Measurements from ENCODE around the gene ITGB3. TPM values are rescaled to one million over a fixed set of nuclear protein-coding genes. Genes with fewer than 3 reads are reported as not detected.

Gene ITGB3
- total RNA-seq, 1 experiment from 2014 or later, result not detected

DNA sequence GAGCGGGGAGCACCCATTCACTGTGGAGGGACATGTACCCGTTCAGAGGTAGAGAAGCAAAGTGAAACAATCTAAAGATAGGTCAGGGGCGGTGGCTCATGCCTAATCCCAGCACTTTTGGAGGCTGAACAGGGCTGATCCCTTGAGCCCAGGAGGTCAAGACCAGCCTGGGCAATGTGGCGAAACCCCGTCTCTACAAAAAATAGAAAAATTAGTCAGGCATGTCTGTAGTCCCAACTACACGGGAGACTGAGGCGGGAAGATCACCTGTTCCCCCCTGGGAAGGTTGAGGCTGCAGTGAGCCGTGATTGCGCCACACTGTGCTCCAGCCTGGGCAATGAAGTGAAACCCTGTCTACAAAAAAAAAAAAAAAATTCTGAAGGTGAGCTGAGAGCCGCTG, 22.8 kb upstream of the ITGB3 start:
- peaks cover 7 to 17% of the 10 kb centered on the region in 2 experiments for H3K4me1 ChIP-seq (ENCODE audit: control insufficient read depth in 1 of 2, insufficient read depth in 2 of 2, low read length in 2 of 2)
- no peaks in the 10 kb centered on the region for H3K9me2 ChIP-seq (ENCODE audit: insufficient read depth)
- no peaks in the 10 kb centered on the region for H3K27me3 ChIP-seq (ENCODE audit: insufficient read depth, low read length)
- POLR2A ChIA-PET, result no interaction called here
- RAD21 ChIA-PET (ENCODE audit: low non-redundant PET in 1 of 2, low total read pairs in 2 of 2, uncharacterized antibody in 2 of 2, unreplicated experiment in 2 of 2), result interaction anchor here in 1 of 2 experiments (0.9 kb wide), 1 partner anchor 85 kb away, joined by 3 read pairs; no protein-coding TSS in a partner anchor
- intact Hi-C loops (cut with micrococcal nuclease), result loop anchor here (1.0 kb wide), 1 partner anchor 384 kb away; no protein-coding TSS in a partner anchor
- BruUV-seq (replicated peaks), result no TSS peak
- no peak overlapping the region for H3K27ac ChIP-seq (ENCODE audit: low read depth, low read length)
- no peak overlapping the region for H3K4me2 ChIP-seq (ENCODE audit: low read length)
- H3K79me2 ChIP-seq (ENCODE audit: insufficient read depth, low read length), result no peaks in the 10 kb centered on the region
- H4K20me1 ChIP-seq (ENCODE audit: insufficient read depth), result no peaks in the 10 kb centered on the region
- ATAC-seq (no peak), DNase-seq (ENCODE audit: low read depth, low spot score) (no peak)
- CTCF ChIA-PET, result interaction anchor here (2.2 kb wide), 1 partner anchor 85 kb away, joined by 19 read pairs; no protein-coding TSS in a partner anchor
- peaks cover 0 to 5% of the 10 kb centered on the region in 2 experiments; a peak in 1 of 4 replicates for H3K9me3 ChIP-seq (ENCODE audit: control insufficient read depth in 1 of 2, insufficient read depth in 1 of 2, low read depth in 1 of 2, low read length in 2 of 2)
- TF ChIP-seq, protein P1, sequence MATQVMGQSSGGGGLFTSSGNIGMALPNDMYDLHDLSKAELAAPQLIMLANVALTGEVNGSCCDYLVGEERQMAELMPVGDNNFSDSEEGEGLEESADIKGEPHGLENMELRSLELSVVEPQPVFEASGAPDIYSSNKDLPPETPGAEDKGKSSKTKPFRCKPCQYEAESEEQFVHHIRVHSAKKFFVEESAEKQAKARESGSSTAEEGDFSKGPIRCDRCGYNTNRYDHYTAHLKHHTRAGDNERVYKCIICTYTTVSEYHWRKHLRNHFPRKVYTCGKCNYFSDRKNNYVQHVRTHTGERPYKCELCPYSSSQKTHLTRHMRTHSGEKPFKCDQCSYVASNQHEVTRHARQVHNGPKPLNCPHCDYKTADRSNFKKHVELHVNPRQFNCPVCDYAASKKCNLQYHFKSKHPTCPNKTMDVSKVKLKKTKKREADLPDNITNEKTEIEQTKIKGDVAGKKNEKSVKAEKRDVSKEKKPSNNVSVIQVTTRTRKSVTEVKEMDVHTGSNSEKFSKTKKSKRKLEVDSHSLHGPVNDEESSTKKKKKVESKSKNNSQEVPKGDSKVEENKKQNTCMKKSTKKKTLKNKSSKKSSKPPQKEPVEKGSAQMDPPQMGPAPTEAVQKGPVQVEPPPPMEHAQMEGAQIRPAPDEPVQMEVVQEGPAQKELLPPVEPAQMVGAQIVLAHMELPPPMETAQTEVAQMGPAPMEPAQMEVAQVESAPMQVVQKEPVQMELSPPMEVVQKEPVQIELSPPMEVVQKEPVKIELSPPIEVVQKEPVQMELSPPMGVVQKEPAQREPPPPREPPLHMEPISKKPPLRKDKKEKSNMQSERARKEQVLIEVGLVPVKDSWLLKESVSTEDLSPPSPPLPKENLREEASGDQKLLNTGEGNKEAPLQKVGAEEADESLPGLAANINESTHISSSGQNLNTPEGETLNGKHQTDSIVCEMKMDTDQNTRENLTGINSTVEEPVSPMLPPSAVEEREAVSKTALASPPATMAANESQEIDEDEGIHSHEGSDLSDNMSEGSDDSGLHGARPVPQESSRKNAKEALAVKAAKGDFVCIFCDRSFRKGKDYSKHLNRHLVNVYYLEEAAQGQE (IDR thresholded peaks at IDR 0.05; ENCODE audit: low read depth), result no peak
- TF ChIP-seq EZH2 (IDR thresholded peaks at IDR 0.05) (no peak), RAD21 (IDR thresholded peaks at IDR 0.05; ENCODE audit: low read depth) (no peak), EGR1 (IDR thresholded peaks at IDR 0.05; ENCODE audit: low read depth) (no peak), TCF7L2 (IDR thresholded peaks at IDR 0.05; ENCODE audit: borderline replicate concordance, extremely low read depth, insufficient read depth, insufficient read length) (no peak), ZFX (IDR thresholded peaks at IDR 0.05) (no peak), FOSL1 (IDR thresholded peaks at IDR 0.05; ENCODE audit: low read depth) (no peak), POLR2AphosphoS5 (IDR thresholded peaks at IDR 0.05; ENCODE audit: low read depth, low read length) (no peak), SRF (IDR thresholded peaks at IDR 0.05; ENCODE audit: low read depth) (no peak), YY1 (IDR thresholded peaks at IDR 0.05; ENCODE audit: extremely low read depth, insufficient replicate concordance, low read depth, low read length) (no peak), POLR2A (IDR thresholded peaks at IDR 0.05; ENCODE audit: borderline replicate concordance, extremely low read depth, insufficient read depth, insufficient read length) (no peak), CEBPB (IDR thresholded peaks at IDR 0.05; ENCODE audit: low read depth) (no peak), CBX3 (IDR thresholded peaks at IDR 0.05; ENCODE audit: low read depth) (no peak), SIN3A (IDR thresholded peaks at IDR 0.05; ENCODE audit: low read depth) (no peak), ELF1 (IDR thresholded peaks at IDR 0.05; ENCODE audit: borderline replicate concordance, low read depth) (no peak)
- TF ChIP-seq, protein P2, sequence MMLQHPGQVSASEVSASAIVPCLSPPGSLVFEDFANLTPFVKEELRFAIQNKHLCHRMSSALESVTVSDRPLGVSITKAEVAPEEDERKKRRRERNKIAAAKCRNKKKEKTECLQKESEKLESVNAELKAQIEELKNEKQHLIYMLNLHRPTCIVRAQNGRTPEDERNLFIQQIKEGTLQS (IDR thresholded peaks at IDR 0.05), result no peak
- TF ChIP-seq, protein P3, sequence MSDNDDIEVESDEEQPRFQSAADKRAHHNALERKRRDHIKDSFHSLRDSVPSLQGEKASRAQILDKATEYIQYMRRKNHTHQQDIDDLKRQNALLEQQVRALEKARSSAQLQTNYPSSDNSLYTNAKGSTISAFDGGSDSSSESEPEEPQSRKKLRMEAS (IDR thresholded peaks at IDR 0.05), result no peak
- TF ChIP-seq, protein P4, sequence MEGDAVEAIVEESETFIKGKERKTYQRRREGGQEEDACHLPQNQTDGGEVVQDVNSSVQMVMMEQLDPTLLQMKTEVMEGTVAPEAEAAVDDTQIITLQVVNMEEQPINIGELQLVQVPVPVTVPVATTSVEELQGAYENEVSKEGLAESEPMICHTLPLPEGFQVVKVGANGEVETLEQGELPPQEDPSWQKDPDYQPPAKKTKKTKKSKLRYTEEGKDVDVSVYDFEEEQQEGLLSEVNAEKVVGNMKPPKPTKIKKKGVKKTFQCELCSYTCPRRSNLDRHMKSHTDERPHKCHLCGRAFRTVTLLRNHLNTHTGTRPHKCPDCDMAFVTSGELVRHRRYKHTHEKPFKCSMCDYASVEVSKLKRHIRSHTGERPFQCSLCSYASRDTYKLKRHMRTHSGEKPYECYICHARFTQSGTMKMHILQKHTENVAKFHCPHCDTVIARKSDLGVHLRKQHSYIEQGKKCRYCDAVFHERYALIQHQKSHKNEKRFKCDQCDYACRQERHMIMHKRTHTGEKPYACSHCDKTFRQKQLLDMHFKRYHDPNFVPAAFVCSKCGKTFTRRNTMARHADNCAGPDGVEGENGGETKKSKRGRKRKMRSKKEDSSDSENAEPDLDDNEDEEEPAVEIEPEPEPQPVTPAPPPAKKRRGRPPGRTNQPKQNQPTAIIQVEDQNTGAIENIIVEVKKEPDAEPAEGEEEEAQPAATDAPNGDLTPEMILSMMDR (IDR thresholded peaks at IDR 0.05 in 2 of 3, conservative IDR thresholded peaks at IDR 0.05 in 1 of 3; ENCODE audit: borderline replicate concordance in 1 of 3, insufficient read depth in 1 of 3, low read depth in 2 of 3, low read length in 2 of 3), result no peak
- H3K4me3 ChIP-seq (replicated peaks in 1 of 2; ENCODE audit: low read depth in 1 of 2, low read length in 2 of 2), result no peak overlapping the region
- no peak overlapping the region for H3K9ac ChIP-seq (ENCODE audit: low read length)
- no peaks in the 10 kb centered on the region for H3K36me3 ChIP-seq (ENCODE audit: control insufficient read depth in 1 of 2, insufficient read depth in 2 of 2, low read length in 2 of 2)
- H2AFZ ChIP-seq (ENCODE audit: low read depth, low read length, poor library complexity, severe bottlenecking), result peak overlapping the region; percentile 83

Measured in HCT116 (cell line).